ENCODE measurements around the gene METTL22.

DNA sequence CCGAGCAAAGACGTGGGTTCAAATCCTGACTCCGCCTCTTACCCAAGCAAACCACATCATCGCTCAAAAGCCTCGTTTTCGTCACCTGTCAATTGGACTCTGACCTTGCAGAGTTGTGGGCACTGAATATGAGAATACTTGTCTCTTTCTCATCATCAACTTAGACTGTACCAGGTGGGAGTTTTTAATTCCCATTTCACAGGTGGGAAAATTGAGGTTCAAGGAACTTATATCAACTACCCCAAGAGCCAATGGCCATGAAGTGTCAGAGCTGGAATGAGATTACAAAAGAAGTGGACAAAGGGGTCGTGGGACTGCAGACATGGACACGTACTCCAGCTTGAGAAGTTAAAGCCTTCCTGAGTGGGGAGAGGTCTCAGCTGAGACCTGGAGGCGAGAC is 41.9 kb upstream of the METTL22 start:
- TF ChIP-seq EZH2 (IDR thresholded peaks at IDR 0.05; ENCODE audit: low read length, unreplicated experiment) = no peak
- TF ChIP-seq, protein P1, sequence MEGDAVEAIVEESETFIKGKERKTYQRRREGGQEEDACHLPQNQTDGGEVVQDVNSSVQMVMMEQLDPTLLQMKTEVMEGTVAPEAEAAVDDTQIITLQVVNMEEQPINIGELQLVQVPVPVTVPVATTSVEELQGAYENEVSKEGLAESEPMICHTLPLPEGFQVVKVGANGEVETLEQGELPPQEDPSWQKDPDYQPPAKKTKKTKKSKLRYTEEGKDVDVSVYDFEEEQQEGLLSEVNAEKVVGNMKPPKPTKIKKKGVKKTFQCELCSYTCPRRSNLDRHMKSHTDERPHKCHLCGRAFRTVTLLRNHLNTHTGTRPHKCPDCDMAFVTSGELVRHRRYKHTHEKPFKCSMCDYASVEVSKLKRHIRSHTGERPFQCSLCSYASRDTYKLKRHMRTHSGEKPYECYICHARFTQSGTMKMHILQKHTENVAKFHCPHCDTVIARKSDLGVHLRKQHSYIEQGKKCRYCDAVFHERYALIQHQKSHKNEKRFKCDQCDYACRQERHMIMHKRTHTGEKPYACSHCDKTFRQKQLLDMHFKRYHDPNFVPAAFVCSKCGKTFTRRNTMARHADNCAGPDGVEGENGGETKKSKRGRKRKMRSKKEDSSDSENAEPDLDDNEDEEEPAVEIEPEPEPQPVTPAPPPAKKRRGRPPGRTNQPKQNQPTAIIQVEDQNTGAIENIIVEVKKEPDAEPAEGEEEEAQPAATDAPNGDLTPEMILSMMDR (conservative IDR thresholded peaks at IDR 0.05; ENCODE audit: low read depth, low read length) = no peak

Data from PC-3 (cell line).